ENCODE measurements around the gene DNAJB11. TPM values are rescaled to one million over a fixed set of nuclear protein-coding genes. Genes with fewer than 3 reads are reported as not detected.
A peak's percentile ranks its signal among the peaks of the same experiment; 100 is the strongest.
"Not testable (repeated sequence)": the region's sequence is repeated elsewhere in the genome, so short reads cannot be mapped to it uniquely, and the experiment has no call there.

DNAJB11 gene
- total RNA-seq, 4 donors from 2014 or later, result 19.5 to 40.0 (median 33.5) TPM

GRCh38 chr3:186551387-186551786 lies 19.1 kb upstream of the DNAJB11 start:
- Histone ChIP-seq H3K4me3 (no peak overlapping the region), H3K27me3 (no peaks in the 10 kb centered on the region), H3K9me3 (no peaks in the 10 kb centered on the region), H3K4me1 (no peaks in the 10 kb centered on the region), H3K27ac (no peak overlapping the region), H3K36me3 (peaks cover 0 to 98% of the 10 kb centered on the region in 2 donors)
- 74 to 83% methylated on average over 2 to 6 of the region's 6 CpGs for WGBS, 2 donors (ENCODE audit: low coverage in 1 of 2)
- no peak for ATAC-seq
- no peak for TF ChIP-seq POLR2AphosphoS5 (IDR thresholded peaks at IDR 0.05)

- Histone ChIP-seq H3K27ac (no peak overlapping the region), H3K9me3 (no peaks in the 10 kb centered on the region), H3K27me3 (no peaks in the 10 kb centered on the region), H3K36me3 (peaks cover 0 to 100% of the 10 kb centered on the region in 2 donors), H3K4me3 (no peak overlapping the region), H3K4me1 (no peaks in the 10 kb centered on the region)
- no peak for ATAC-seq
- TF ChIP-seq POLR2A (IDR thresholded peaks at IDR 0.05) (no peak), CTCF (IDR thresholded peaks at IDR 0.05) (no peak), EP300 (IDR thresholded peaks at IDR 0.05) (no peak), POLR2AphosphoS5 (IDR thresholded peaks at IDR 0.05) (no peak)
- 65 to 94% methylated on average over 2 to 5 of the region's 5 CpGs for WGBS, 2 donors (ENCODE audit: low coverage in 1 of 2)
Measured at GRCh38 chr3:186552408-186553031, 18.0 kb upstream of the DNAJB11 start.

- ATAC-seq, result no peak
- TF ChIP-seq POLR2A (IDR thresholded peaks at IDR 0.05), result no peak
- no peak for TF ChIP-seq CTCF (IDR thresholded peaks at IDR 0.05)
- TF ChIP-seq POLR2AphosphoS5 (IDR thresholded peaks at IDR 0.05), result no peak
- TF ChIP-seq EP300 (IDR thresholded peaks at IDR 0.05), result no peak
- H3K36me3 ChIP-seq, result peaks cover 0 to 3% of the 10 kb centered on the region in 2 donors
Measured at GRCh38 chr3:186564586-186564985, 5.9 kb upstream of the DNAJB11 start.

DNA sequence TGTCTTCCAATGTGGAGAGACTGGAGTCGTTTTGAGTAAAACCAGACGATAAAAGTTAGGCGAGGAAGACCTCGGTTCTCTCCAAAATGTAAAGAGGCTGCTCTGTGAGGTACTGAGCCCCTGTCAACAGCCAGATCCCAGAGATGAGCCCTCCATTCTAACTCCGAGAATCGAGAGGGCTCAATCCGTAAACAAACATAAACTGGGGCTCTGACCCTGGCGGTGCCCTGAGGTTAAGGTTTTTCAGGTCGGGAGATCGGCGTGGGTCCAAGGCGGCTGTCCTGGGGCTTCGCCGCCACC lies 3.8 kb upstream of the DNAJB11 start:
- TF ChIP-seq EP300 (IDR thresholded peaks at IDR 0.05) (no peak), CTCF (IDR thresholded peaks at IDR 0.05) (no peak), POLR2AphosphoS5 (IDR thresholded peaks at IDR 0.05) (no peak), POLR2A (IDR thresholded peaks at IDR 0.05) (no peak)
- Histone ChIP-seq H3K4me1 (peaks cover 0 to 75% (median 20%) of the 10 kb centered on the region in 3 donors), H3K4me3 (peak overlapping the region; percentile 78), H3K27ac (peak overlapping the region; percentile 61 to 93 (median 88)), H3K27me3 (no peaks in the 10 kb centered on the region), H3K36me3 (no peaks in the 10 kb centered on the region), H3K9me3 (no peaks in the 10 kb centered on the region)
- 0% methylated on average over 5 to 6 of the region's 14 CpGs for WGBS, 2 donors (ENCODE audit: low coverage in 1 of 2)
- no peak for ATAC-seq

More at GRCh38 chr3:186564586-186564985, 5.9 kb upstream of the DNAJB11 start:
- H3K27ac ChIP-seq, result no peak overlapping the region
- no peaks in the 10 kb centered on the region for H3K9me3 ChIP-seq
- peaks cover 0 to 66% (median 12%) of the 10 kb centered on the region in 3 donors for H3K4me1 ChIP-seq
- H3K4me3 ChIP-seq, result no peak overlapping the region
- H3K27me3 ChIP-seq, result no peaks in the 10 kb centered on the region

DNA sequence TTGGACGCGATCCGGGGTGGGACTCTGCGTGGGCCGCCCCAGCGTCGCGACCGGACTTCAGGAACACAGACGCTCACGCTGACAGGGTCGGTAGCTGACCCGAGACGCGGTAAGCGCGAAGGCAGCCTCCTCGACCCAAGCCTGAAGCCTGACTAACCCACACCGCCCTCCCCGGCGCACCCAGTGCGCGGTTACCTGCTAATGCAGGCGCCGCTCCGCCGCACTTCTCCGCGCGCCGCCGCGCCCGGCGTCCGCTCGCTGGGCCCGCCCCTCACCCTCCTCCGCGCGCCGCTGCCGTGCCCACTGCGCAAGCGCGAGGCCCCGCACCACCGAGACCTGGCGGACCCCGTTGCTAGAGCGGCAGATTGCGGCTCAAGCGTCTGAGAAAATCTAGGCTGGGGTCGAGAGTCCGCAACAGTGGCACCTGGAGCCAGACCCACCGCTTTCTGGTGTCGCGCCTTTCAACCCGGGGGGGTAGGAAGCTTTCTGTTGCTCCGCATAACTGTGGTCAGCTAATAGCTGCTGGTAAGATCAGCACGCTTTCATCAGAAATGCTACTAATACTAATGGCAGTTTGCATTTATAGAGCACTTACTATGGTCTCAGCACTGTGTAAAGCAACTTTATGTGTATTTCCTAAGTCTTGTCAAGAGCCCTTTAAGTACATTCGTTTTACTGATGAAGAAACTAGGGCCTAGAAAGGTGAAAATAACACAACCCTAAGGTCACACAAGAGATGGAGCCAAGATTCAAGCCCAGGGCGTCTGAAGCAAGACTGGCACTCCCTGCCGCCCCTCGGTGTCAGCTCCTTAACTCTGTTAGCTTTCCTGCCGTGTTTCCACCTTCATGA lies 3.2 kb upstream of the DNAJB11 start, which contains the start of gene TBCCD1:
Gene TBCCD1, minus strand, starts transcription at position 268 of the 850 bp plus-strand sequence. CDS start 3,010 bp downstream, outside the sequence.
- peak; percentile 93 for TF ChIP-seq POLR2AphosphoS5 (IDR thresholded peaks at IDR 0.05)
- peak in 1 of 4 experiments; percentile 15 for TF ChIP-seq CTCF (IDR thresholded peaks at IDR 0.05)
- peak; percentile 96 for TF ChIP-seq POLR2A (IDR thresholded peaks at IDR 0.05)
- no peak for TF ChIP-seq EP300 (IDR thresholded peaks at IDR 0.05)
- H3K36me3 ChIP-seq, result peaks cover 0 to 3% of the 10 kb centered on the region in 2 donors
- no peaks in the 10 kb centered on the region for H3K27me3 ChIP-seq
- no peaks in the 10 kb centered on the region for H3K9me3 ChIP-seq
- WGBS, 2 donors (ENCODE audit: low coverage in 1 of 2), result 0 to 1% methylated on average over 5 to 7 of the region's 66 CpGs
- peak within 1 kb of the TSS; percentile 61 to 93 (median 88) for H3K27ac ChIP-seq
- peak within 1 kb of the TSS; percentile 78 for H3K4me3 ChIP-seq
- ATAC-seq, result peak; percentile 75
- H3K4me1 ChIP-seq, result peaks cover 0 to 80% (median 20%) of the 10 kb centered on the region in 3 donors

GRCh38 chr3:186569361-186569760 lies 1.2 kb upstream of the DNAJB11 start:
- peak overlapping the region in 1 of 2 donors; percentile 95 for H3K4me3 ChIP-seq
- not testable (repeated sequence) for H3K27ac ChIP-seq, ATAC-seq

More at GRCh38 chr3:186569361-186569760, 1.2 kb upstream of the DNAJB11 start:
- H3K9me3 ChIP-seq, H3K27me3 ChIP-seq: not testable (repeated sequence)
- peaks cover 3 to 23% of the 10 kb centered on the region in 2 donors for H3K36me3 ChIP-seq
- peaks cover 0 to 67% (median 18%) of the 10 kb centered on the region in 3 donors for H3K4me1 ChIP-seq
- WGBS, 2 donors (ENCODE audit: low coverage in 1 of 2), result 80 to 87% methylated on average over 3 to 4 of the region's 11 CpGs
